HG02938 (cell line): ENCODE results near the gene RAB25.

Experiments
- ATAC-seq: cut with Tn5 transposase; IDR thresholded peaks from one replicate; pipeline ENCODE4 v1.9.1; 2021; ENCODE audit warnings: mild to moderate bottlenecking, moderate library complexity; ENCODE audit not compliant: unreplicated experiment

Gene RAB25

DNA sequence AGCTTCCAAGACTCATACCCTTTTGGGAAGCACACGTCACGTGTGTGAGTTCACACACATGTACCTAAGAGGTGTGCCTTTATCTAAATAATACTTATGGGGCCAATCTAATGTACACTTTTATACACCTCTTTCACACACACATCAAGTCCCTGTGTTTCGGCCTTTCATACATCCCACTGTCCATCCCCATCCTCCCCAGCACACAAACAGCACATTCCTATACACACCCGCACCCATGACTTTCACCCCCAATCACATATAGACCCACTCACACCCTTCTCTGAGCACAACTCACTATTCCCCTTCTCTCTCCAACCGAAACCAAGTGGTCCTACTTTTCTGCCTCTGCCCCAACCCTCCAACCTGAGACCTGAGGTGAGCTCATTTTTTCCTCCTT lies 17.8 kb downstream of the RAB25 start:
- no peak for ATAC-seq

DNA sequence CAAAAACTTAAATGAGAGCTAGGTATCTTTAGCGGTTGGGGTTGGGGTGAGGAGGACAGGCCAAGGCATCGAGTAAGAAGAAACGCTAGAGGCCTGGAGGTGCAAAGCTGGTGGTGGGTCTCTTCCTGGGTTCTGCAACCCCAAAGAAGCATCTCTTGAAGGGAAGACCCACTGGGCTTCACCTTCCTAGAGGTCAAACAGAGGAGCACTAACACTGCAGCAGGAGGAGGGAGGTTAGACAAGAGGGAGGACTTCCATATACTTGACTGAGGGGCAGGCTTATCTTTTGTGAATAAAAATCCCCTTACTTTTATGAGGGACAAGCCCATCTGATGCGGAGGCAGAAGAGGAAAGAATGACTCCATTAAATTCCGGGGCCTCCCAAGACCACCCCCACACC lies 18.8 kb downstream of the RAB25 start:
- ATAC-seq, result no peak

DNA sequence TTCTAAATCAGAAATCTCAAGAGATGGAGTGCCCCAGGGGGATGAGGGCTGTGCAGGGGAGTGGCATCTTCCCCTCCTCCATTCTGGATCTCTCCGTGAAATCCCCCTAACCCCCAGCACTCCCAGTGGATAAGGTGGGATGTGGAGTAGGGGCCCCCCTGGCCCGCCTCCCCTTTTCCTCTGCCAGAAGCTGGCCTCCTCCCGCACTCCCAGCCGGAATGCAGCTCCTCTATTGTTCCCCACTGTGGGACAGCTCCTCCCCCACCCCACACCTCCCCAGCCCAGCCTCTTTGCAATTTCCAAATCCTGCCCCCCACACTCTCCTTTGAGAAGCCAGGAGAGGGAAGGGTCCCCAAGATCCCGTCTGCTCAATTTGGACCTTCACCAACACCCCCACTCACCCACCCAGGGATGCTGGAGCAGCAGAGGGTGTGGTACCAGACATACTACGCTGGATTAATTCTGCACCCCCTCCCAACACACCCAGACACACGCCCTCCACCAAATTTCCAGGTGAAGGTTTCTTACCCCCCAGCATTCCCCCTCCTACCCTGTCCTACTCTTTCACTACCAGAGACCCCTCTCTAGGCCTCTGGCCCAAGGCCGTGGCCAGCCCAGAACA lies 19.4 kb downstream of the RAB25 start:
- ATAC-seq, result no peak

GRCh38 chr1:156080863-156081179 lies 19.9 kb downstream of the RAB25 start:
- ATAC-seq, result no peak

DNA sequence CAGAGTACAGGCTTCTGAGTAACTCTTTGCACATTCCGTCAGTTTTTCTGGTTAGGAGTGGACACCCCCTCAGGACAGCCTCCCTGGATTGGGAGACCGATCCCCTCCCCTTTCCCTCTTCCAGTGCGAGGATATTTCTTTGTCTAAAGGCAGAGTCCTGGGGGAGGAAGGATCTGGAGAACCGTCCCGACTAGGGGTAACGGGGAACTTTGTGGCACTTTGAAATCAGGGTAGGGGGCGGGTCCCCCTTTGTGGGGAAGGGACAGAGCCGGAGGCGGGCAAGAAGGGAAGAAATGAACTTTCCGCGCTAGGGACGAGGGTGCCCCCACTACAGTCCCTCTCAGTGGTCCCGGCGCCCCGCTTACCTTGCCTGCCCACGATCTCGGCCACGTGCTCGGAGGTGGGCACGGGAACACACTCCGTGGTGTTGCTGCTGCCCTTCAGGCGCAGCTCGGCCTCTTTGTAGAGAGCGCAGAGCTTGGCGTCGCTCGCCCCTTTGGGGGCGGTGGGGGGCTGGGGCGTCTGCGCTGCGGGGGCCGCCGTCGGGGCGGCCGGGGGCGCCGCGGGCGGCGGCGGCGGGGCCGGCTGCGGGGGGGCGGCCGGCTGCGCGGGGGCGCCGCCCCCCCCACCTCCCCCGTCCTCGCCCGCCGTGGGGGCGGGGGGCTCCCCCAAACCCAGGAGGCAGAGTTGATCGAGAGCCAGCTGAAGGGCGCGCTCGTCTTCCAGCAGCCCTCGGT lies 20.4 kb downstream of the RAB25 start:
- no peak for ATAC-seq

GRCh38 chr1:156081917-156082308 lies 21.0 kb downstream of the RAB25 start:
- no peak for ATAC-seq

- no peak for ATAC-seq
These were observed 21.5 kb downstream of the RAB25 start, which contains the start of gene MEX3A for GRCh38 chr1:156082309-156083091. Gene MEX3A (minus strand): TSS chr1:156082465. CDS start chr1:156081998, 467 bp downstream.

DNA sequence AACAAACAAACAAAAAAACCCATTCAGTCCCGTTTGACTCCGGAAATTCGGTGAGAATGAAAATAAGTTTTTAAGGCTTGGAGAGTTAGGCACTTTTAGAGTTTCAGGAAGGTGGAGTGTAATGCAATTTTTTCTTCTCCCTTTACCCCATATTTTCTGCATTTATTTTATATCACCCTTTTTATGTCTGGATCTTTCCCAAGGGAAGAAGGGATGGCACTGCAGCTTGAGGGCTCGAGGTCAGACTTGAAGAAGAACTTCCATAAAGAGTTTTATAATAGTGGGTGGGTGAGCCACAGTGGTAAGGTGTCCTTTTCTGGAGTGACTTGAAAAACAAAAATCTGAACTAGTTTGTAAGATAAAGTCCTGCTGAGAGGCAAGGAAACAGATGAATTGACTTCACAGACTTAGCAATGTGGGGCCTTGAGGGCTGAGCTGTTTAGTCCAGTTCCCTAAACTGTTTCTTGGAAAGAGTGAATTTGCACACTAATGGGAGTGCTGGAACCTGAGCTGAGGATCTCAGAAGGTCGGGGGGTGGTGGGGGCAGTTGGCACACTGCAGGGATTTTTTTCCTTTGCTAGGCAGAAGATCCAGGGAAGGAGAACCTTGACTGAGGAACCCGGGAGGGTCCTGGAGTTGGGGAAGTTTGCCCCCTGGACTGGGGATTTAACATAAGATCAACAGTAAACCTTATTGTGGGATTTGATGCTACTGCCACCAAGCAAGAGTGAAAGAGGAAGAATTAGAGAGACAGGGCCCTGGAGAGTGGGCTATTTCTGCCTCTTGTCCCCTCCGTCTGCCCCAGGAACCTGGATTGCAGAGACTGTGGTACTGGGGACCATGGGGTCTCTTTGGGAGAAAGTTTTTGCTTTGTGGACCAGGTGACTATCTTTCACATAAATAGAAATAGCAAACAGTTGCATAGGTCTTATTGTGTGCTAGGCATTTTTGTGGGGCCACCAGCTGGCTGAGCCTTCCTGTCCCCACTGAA lies 23.1 kb downstream of the RAB25 start:
- no peak for ATAC-seq

DNA sequence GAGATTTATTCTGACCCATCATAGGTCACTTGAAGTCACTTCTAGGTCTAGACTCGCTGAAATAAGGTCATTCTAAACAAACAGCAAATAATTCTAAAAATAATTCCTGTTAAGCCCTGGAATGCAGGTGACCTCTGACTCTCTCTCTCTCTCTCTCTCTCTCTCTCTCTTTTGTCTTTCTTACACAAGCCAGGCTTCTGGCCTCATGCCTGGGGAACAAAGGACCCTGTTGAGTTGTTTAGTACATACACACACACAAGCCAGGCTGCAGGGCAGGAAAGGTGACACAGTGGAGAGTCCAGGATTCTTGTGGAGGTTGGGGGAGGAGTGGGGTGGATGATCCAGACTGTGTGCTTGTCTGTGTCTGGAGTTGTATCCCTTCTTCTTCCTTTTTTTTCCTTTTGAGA lies 25.3 kb downstream of the RAB25 start:
- ATAC-seq, result no peak

- no peak for ATAC-seq
These were observed 28.7 kb downstream of the RAB25 start for GRCh38 chr1:156089704-156090103.

DNA sequence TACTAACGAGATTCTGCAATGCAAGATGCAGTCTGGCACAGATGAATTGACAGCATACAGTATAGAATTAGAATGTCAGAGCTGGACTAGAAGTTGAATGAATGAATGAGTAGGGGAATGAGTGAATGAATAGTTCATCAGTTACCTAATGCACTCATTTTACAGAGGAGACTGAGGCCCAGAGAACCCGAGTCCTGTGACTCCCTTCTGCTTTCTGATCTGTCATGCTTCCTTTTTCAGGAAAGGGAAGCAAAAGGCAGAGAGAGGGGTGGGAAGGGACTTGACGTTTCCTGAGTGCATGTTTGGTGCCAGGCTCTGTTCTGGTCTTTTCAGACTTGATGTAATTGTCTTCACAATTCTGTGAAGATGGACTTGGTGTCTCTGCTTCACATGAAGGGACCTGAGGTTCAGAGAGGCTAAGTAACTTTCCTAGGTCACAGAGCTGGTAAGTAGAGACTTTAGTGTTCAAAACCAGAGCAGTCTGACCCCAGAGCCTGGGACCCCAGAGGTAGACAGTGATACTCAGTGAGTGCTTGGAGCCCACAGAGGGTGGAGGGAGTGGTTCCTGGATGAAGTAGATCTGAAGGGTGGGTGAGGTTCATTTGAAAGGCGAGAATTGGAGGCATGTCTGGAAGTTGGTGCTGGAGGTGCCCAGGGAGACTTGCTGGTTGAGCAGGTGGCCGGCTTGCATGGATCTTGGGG lies 29.3 kb downstream of the RAB25 start:
- ATAC-seq, result no peak

DNA sequence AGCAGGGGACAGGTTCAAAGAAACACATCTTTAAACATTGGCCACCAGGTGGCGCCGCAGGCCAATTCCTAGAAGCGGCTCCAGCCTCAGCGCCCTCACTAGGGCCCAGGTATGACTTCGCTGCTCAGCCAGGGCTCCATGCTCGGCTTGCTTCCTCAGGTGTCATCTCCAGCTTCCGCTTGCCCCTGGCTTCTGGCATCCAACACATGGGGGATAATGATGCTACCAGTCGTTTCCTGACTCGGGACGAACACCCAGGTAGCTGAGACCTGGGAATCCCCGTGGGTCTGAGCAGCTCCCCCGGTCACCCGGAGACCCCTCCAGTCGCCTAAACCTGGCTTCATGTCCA lies 29.9 kb downstream of the RAB25 start:
- ATAC-seq, result no peak

GRCh38 chr1:156091610-156092009 lies 30.6 kb downstream of the RAB25 start:
- no peak for ATAC-seq

DNA sequence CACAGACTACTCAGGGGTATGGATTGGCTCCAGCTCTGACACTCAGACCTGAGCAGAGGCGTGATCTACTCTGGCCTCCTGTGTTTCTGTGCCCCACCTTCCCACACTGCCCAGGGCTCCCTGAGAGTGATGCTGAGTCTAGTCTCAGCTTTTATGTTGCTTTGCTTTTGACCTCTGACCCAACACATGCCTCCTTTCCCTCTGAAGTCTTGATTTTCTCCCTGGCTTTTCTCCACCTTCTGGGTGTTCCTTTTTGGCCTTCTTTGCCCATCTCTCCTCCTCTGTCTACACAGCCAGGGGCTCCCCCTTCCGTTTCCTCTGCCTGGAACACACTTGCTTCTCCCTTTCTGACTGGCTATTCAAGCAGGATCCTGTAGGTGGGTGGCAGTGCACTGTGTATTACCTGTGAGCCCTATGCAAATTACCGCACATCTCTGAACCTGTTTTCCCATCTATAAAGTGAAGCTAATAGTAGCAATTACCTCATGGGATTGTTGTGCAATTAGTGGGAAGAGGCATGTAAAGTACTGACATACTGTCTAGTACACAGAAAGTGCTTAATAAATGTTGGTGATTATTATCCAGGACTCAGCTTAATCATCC lies 35.0 kb downstream of the RAB25 start:
- ATAC-seq, result no peak

- peak; percentile 51 for ATAC-seq
These were observed 35.9 kb downstream of the RAB25 start for GRCh38 chr1:156096640-156097391.

DNA sequence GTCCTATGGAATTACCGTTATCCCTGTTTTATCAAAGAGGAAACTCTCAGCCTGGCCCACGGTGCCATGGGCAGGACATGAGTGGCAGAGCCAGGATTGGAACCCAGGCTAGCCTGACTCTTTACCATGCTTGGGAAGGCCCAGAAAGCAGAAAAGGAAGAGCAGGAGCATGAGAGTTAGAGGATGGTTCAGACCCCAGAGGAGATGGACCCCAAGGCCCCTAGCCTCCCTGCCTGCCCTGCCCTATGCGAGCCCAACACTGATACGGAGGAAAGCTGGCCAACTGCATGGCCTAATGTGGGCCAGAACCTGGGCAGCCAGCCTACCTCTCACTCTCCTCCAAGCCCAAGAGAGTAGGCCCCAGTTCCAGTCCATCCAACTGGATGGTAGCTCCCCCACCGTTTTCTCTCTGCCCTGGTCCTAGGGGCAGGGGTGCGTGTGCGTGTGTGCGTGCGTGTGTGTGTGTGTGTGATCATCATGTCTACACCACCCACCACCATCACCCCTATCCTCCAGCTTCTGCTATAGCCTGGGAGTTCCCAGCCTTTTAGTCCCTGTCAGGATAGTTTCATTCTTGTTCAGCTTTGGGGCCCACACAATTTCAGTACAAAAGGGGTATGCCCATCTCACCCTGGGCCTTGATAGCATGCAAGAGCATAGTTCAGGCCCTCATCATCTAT lies 36.7 kb downstream of the RAB25 start:
- ATAC-seq, result no peak

DNA sequence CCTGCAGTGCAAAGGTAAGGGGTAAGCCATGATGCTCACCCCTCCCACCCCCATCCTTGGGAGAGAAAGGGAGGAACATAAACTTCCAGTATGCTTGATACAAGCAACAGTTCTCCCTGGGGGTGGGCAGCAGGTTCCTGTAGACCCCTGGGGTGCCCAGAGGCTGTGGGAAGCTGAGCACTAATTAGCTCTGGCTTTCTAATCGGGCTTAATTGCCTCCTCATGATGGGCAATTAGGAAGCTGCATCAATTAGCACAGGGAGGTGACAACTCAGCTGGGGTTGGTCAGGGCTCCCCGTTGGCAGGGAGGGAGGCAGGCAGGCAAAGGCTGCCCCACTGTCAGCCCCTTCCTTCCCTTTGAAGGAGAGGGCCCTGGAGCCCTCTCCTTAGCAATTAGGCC lies 37.8 kb downstream of the RAB25 start:
- no peak for ATAC-seq

DNA sequence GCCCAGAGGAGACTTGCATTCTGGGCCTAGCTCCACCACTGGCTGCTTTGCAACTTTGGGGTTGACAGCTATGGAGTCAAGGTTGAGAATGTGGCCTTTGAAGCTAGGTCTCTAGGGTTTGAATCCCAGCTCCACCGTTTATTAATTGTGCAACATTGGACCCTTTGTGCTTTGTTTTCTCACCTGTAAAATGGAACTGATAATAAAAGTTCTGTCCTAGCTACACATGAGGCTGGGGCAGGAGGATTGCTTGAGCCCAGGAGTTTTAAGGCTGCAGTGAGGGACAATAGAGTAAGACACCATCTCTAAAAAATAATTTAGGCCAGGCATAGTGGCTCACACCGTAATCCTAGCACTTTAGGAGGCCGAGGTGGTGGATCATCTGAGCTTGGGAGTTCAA lies 38.3 kb downstream of the RAB25 start:
- no peak for ATAC-seq
